ENCODE measurements around the gene NOTCH3.

DNA sequence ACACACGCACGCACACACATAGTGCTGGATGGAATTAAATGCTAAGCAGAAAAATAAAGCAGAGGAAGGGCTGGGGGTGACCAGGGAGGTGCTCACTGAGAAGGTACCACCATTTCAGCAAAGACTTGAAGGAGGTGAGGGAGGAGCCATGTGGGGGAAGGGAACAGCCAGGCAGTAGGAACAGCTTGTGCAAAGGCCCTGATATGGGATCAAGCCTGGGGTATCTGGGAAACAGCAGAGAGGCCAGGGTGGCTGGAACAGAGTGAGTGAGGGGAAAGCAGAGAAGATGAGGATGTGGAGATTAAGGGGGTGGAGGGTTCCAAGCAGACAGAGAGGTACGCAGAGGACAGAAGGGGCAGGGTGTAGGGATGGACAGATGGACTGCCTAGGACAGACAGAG lies 25.2 kb downstream of the NOTCH3 start:
- TF ChIP-seq EZH2phosphoT487 (IDR thresholded peaks at IDR 0.05; ENCODE audit: borderline replicate concordance, low read length) (no peak), CTCF (conservative IDR thresholded peaks at IDR 0.05; ENCODE audit: low read depth, low read length) (no peak)

All from PC-3 (cell line).